NCI-H2227 (cell line): ENCODE measurements around the gene HMGB4.

Experiments used
- DNase-seq: peaks from one replicate; lab custom pipeline; 2025; ENCODE audit not compliant: unreplicated experiment; lab: John Stamatoyannopoulos, UW

Gene HMGB4

GRCh38 chr1:33895976-33896375 lies 32.1 kb downstream of the HMGB4 start:
- DNase-seq = no peak

GRCh38 chr1:33897092-33897725 lies 33.3 kb downstream of the HMGB4 start:
- DNase-seq = no peak

- no peak for DNase-seq
Measured at GRCh38 chr1:33898406-33898805, 34.5 kb downstream of the HMGB4 start.

- DNase-seq = no peak
Measured at GRCh38 chr1:33898881-33899280, 35.0 kb downstream of the HMGB4 start.

- DNase-seq = no peak
Measured at GRCh38 chr1:33899746-33900145, 35.9 kb downstream of the HMGB4 start.

- DNase-seq = no peak
Measured at GRCh38 chr1:33902486-33903209, 38.8 kb downstream of the HMGB4 start.

GRCh38 chr1:33903210-33903589 lies 39.3 kb downstream of the HMGB4 start:
- no peak for DNase-seq

GRCh38 chr1:33905241-33905640 lies 41.4 kb downstream of the HMGB4 start:
- no peak for DNase-seq

- no peak for DNase-seq
Measured at GRCh38 chr1:33906156-33906555, 42.3 kb downstream of the HMGB4 start.

GRCh38 chr1:33908324-33908956 lies 44.6 kb downstream of the HMGB4 start:
- DNase-seq = no peak
